ENCODE data around the gene NKX2-3.
A peak's percentile ranks its signal among the peaks of the same experiment; 100 is the strongest.

NKX2-3 gene

GRCh38 chr10:99532687-99533495 lies at the start of gene NKX2-3:
Gene NKX2-3 (plus strand): TSS chr10:99532942. CDS start chr10:99533132, 190 bp downstream.
- peak in 1 of 2 experiments; percentile 12 for DNase-seq

- DNase-seq: no peak
These were observed 47.8 kb upstream of the NKX2-3 start for GRCh38 chr10:99484626-99485581.

GRCh38 chr10:99487125-99487807 lies 45.5 kb upstream of the NKX2-3 start:
- no peak for DNase-seq

- no peak for DNase-seq
These were observed 43.5 kb upstream of the NKX2-3 start for GRCh38 chr10:99489271-99489670.

GRCh38 chr10:99497343-99498025 lies 35.3 kb upstream of the NKX2-3 start:
- DNase-seq: no peak

- DNase-seq: no peak
These were observed 26.3 kb upstream of the NKX2-3 start for GRCh38 chr10:99506416-99506815.

- DNase-seq: no peak
These were observed 25.5 kb upstream of the NKX2-3 start for GRCh38 chr10:99507265-99507664.

GRCh38 chr10:99513061-99513460 lies 19.7 kb upstream of the NKX2-3 start:
- DNase-seq: no peak

- DNase-seq: no peak
These were observed 13.1 kb upstream of the NKX2-3 start for GRCh38 chr10:99519690-99520039.

GRCh38 chr10:99520040-99520846 lies 12.5 kb upstream of the NKX2-3 start:
- no peak for DNase-seq

GRCh38 chr10:99520847-99521764 lies 11.6 kb upstream of the NKX2-3 start:
- DNase-seq: no peak

GRCh38 chr10:99521765-99522469 lies 10.8 kb upstream of the NKX2-3 start:
- DNase-seq: no peak

- DNase-seq: no peak
These were observed 10.1 kb upstream of the NKX2-3 start for GRCh38 chr10:99522470-99523250.

- no peak for DNase-seq
These were observed 9.4 kb upstream of the NKX2-3 start for GRCh38 chr10:99523251-99523773.

GRCh38 chr10:99524050-99524666 lies 8.6 kb upstream of the NKX2-3 start:
- no peak for DNase-seq

GRCh38 chr10:99524736-99525380 lies 7.9 kb upstream of the NKX2-3 start:
- no peak for DNase-seq

- DNase-seq: no peak
These were observed 6.8 kb upstream of the NKX2-3 start for GRCh38 chr10:99525897-99526296.
